A549 (cell line): ENCODE results near the gene CXCL9.

Experiments
- JUNB ChIP-seq: fragments of >200 bp; sonication (Bioruptor Twin); formaldehyde crosslinking; IDR thresholded peaks from 2 replicates; pipeline ENCODE4 v1.6.1; 2016
- POLR2A ChIP-seq: IDR thresholded peaks from 2 replicates; pipeline ENCODE4 v1.6.1; 2012; ENCODE audit warnings: mild to moderate bottlenecking, low read length

DNA sequence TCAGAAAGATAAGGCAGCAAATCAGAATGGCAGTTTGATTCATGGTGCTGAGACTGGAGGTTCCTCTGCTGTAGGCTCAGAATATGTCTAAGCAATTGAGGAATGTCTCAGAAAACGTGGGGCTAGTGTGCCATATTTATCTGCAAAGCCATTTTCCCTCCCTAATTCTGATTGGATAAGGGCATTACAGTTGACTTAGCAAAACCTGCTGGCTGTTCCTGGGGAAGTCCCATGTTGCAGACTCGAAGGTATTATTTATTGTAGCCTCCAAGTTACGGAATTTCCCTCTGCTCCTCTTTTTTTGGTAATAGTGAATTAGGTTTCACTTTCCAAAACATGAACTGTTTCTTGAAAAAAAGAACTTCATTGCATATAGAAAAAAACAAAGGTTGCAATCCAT, 16.1 kb upstream of the CXCL9 start, which contains the start of gene CXCL10:
- no peak for TF ChIP-seq JUNB
- TF ChIP-seq POLR2A, result no peak
